OCI-LY1 (cell line): Measurements from ENCODE around the gene CACNG1.

Source experiments
- H2AFZ ChIP-seq: fragments of 200-600 bp; sonication (generic), shearing (Covaris generic); 2 replicates; pipeline ENCODE4 v1.6.0; 2014; ENCODE audit warnings: antibody characterized with exemption, mild to moderate bottlenecking, low read length
- H3F3A ChIP-seq: fragments of 200-600 bp; sonication (generic), shearing (Covaris generic); 2 replicates; pipeline ENCODE4 v1.6.0; 2014; ENCODE audit warnings: mild to moderate bottlenecking, antibody characterized with exemption, low read length, moderate library complexity; ENCODE audit not compliant: insufficient read depth
- H3K27ac ChIP-seq: fragments of 200-600 bp; sonication (generic); 2 replicates; pipeline ENCODE4 v1.5.1; 2014; ENCODE audit warnings: low read length, mixed run types, mild to moderate bottlenecking, low read depth; ENCODE audit not compliant: poor library complexity, severe bottlenecking
- H3K27me3 ChIP-seq: fragments of 200-600 bp; sonication (generic); 2 replicates; pipeline ENCODE4 v1.6.0; 2014; ENCODE audit warnings: antibody characterized with exemption, mild to moderate bottlenecking, low read length, moderate library complexity; ENCODE audit not compliant: insufficient read depth
- H3K36me3 ChIP-seq: fragments of 200-600 bp; sonication (generic); 2 replicates; pipeline ENCODE4 v1.6.1; 2014; ENCODE audit warnings: mild to moderate bottlenecking, antibody characterized with exemption, low read length, moderate library complexity, mixed read lengths; ENCODE audit not compliant: insufficient read depth
- H3K4me1 ChIP-seq: fragments of 200-600 bp; sonication (generic); 2 replicates; pipeline ENCODE4 v1.5.1; 2014; ENCODE audit warnings: mild to moderate bottlenecking, low read length, moderate library complexity; ENCODE audit not compliant: insufficient read depth, severe bottlenecking
- H3K4me2 ChIP-seq: fragments of 200-600 bp; sonication (generic), shearing (Covaris generic); 2 replicates; pipeline ENCODE4 v1.6.1; 2014; ENCODE audit warnings: low read length
- H3K4me3 ChIP-seq: fragments of 200-600 bp; sonication (generic); 2 replicates; pipeline ENCODE4 v1.5.1; 2014; ENCODE audit warnings: low read length, low read depth, mild to moderate bottlenecking, mixed read lengths; ENCODE audit not compliant: poor library complexity, severe bottlenecking
- H3K79me2 ChIP-seq: fragments of 200-600 bp; shearing (Covaris generic); 2 replicates; pipeline ENCODE4 v1.6.1; 2016; ENCODE audit warnings: mixed run types, low read length, mixed read lengths; ENCODE audit not compliant: insufficient read depth
- H3K9ac ChIP-seq: fragments of 200-600 bp; sonication (generic), shearing (Covaris generic); 2 replicates; pipeline ENCODE4 v1.6.1; 2014; ENCODE audit warnings: mild to moderate bottlenecking, low read length, mixed read lengths
- H3K9me2 ChIP-seq: fragments of 200-600 bp; sonication (generic), shearing (Covaris generic); 2 replicates; pipeline ENCODE4 v1.6.1; 2014; ENCODE audit warnings: low read depth, mild to moderate bottlenecking, low read length, mixed read lengths
- H3K9me3 ChIP-seq: fragments of 200-600 bp; shearing (Covaris generic); 2 replicates; pipeline ENCODE4 v1.6.1; 2014; ENCODE audit warnings: low read length, mixed read lengths
- H4K20me1 ChIP-seq: fragments of 200-600 bp; sonication (generic), shearing (Covaris generic); 2 replicates; pipeline ENCODE4 v1.6.0; 2016; ENCODE audit warnings: mild to moderate bottlenecking, low read length; ENCODE audit not compliant: insufficient read depth
- EZH2 ChIP-seq: fragments of 200-600 bp; sonication (generic), shearing (Covaris generic); IDR thresholded peaks from 2 replicates; pipeline ENCODE4 v1.8.0; 2017; ENCODE audit warnings: borderline replicate concordance, mixed run types, mild to moderate bottlenecking, antibody characterized with exemption, low read length, moderate library complexity, mixed read lengths
- TF ChIP-seq, protein P1 (sequence below): fragments of 200-600 bp; sonication (generic), shearing (Covaris generic); IDR thresholded peaks from 2 replicates; pipeline ENCODE4 v1.5.1; 2017; ENCODE audit warnings: mild to moderate bottlenecking, antibody characterized with exemption, low read length, moderate library complexity, mixed read lengths

The CACNG1 gene

GRCh38 chr17:67105213-67105612 is 60.9 kb downstream of the CACNG1 start:
- no peak overlapping the region for H2AFZ ChIP-seq
- H3K9me3 ChIP-seq: no peaks in the 10 kb centered on the region
- no peaks in the 10 kb centered on the region for H3K27me3 ChIP-seq
- no peaks in the 10 kb centered on the region for H3K79me2 ChIP-seq
- H3F3A ChIP-seq: no peaks in the 10 kb centered on the region
- H3K27ac ChIP-seq: no peak overlapping the region
- H4K20me1 ChIP-seq: no peaks in the 10 kb centered on the region
- H3K9me2 ChIP-seq: no peaks in the 10 kb centered on the region
- H3K4me2 ChIP-seq: no peak overlapping the region
- H3K9ac ChIP-seq: no peak overlapping the region
- H3K36me3 ChIP-seq: peaks cover 61% of the 10 kb centered on the region
- H3K4me1 ChIP-seq: no peaks in the 10 kb centered on the region
- H3K4me3 ChIP-seq: no peak overlapping the region
- TF ChIP-seq, protein P1, sequence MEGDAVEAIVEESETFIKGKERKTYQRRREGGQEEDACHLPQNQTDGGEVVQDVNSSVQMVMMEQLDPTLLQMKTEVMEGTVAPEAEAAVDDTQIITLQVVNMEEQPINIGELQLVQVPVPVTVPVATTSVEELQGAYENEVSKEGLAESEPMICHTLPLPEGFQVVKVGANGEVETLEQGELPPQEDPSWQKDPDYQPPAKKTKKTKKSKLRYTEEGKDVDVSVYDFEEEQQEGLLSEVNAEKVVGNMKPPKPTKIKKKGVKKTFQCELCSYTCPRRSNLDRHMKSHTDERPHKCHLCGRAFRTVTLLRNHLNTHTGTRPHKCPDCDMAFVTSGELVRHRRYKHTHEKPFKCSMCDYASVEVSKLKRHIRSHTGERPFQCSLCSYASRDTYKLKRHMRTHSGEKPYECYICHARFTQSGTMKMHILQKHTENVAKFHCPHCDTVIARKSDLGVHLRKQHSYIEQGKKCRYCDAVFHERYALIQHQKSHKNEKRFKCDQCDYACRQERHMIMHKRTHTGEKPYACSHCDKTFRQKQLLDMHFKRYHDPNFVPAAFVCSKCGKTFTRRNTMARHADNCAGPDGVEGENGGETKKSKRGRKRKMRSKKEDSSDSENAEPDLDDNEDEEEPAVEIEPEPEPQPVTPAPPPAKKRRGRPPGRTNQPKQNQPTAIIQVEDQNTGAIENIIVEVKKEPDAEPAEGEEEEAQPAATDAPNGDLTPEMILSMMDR: no peak
- TF ChIP-seq EZH2: no peak
